Measurements from ENCODE around the gene PRRG1.
"Not testable (repeated sequence)": the region's sequence is repeated elsewhere in the genome, so short reads cannot be mapped to it uniquely, and the experiment has no call there.

The PRRG1 gene

DNA sequence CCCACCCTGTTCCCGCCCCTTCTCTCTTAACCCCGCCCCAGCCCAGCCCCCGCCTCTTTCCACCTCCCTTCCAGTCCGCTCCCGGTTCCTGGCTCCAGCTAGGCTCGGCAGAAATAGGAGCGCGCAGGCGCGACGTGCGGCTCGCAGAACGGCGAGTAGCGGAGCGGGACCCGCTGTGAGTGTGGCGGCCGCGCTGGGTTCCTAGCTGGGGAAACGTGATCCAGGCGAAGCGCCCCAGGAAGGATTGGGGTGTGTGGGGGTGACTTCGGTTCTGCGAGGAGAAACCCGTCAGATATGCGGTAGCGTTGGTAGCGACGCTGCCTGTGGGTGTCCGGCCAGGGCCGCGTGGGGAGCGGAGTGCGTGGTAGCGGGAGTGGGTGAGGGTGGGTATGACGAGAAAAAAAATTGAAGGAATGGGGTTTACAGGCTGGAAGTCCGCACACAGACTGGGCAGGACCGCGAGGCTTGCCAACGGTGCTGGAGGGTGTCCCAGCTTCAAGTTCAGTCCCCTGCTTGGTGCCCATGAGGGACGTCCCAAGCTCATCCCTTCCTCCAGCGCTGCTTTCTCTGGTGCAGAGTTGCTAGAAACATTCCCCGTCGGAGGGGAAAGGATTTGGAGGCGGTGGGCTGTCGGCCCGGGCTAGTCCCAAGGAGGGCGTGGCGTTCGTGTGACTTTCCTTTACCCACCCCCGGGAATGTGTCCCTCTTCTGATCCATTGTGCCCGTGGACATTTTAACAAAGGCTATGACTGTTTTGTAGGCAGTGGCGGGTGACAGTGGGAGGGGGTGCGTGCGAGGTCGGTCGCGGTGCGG is at the start of gene PRRG1:
PRRG1 (plus strand) TSS at position 144 of the 813 bp plus-strand sequence. CDS start 56,886 bp downstream, outside the sequence.
- DNase-seq: peak; percentile 81

DNA sequence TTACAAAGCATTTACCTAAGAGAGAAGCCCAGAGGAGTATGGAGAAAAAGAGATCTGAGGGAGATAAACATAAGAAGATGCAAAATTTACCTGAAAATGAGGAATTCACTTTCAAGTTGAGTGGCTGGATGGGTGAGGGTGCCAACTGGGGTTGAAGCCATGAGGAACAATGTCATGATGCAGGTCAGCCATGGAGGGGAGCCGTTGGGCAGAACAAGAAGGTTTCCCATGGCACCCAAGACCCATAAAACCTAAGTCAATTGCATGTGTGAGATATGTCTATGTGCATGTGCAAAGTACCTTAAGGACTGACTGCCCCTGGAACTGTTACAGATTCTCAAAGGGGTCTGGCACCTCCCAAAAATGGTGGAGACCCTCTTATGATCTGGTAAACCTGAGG is 46.6 kb upstream of the PRRG1 start:
- DNase-seq: peak; percentile 57

DNA sequence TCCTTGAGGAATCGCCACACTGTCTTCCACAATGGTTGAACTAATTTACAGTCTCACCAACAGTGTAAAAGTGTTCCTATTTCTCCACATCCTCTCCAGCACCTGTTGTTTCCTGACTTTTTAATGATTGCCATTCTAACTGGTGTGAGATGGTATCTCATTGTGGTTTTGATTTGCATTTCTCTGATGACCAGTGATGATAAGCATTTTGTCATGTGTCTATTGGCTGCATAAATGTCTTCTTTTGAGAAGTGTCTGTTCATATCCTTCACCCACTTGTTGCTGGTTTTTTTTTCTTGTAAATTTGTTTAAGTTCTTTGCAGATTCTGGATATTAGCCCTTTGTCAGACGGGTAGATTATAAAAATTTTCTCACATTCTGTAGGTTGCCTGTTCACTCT is 43.9 kb upstream of the PRRG1 start:
- DNase-seq: not testable (repeated sequence)

DNA sequence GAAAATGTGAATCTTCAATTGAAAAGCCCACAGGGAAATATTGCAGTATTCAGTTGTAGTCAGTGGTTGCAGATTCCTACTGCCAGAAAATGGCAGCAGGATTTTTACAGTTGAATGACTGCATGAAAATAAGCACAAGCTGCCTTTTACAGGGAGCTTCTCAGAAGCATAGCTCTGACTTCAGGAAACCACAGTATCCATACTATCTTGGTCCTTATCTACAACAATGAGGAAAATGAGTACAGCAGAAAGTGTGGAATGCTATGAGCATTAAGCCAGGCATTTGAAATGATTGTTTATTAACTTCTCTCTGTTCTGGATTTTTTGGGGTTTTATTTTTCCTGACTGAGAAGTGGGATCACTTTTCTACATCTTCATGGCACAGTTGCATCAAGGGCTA is 34.6 kb upstream of the PRRG1 start:
- no peak for DNase-seq

DNA sequence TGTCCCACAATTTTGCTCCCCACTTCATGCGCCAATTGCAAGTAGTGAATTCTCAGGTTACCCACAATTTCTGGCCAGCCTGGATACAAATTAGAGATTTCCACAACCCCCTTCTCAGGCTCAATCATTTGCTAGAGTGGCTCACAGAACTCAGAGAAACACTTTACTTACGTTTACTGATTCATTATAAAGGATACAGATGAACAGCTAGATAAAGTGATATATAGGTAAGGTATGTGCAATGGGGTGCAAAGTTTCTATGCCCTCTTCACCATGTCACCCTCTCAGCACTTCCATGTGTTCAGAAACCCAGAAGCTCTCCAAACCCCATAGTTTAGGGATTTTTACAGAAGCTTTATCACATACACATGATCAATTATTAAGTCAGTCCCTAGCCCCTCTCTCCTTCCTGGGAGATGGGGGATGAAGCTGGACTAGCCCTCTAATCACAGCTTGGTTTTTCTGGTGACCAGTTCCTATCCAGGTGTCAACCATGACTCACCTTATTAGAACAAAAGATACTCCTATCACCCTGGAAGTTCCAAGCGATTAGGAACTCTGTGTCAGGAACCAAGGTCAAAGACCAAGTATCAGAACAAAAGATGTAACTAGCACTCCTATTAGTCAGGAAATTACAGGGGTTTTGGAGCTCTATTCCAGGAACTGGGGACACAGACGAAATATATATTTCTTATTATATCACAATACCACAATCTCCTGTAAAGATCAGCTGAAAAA is 33.5 kb upstream of the PRRG1 start:
- DNase-seq: no peak

DNA sequence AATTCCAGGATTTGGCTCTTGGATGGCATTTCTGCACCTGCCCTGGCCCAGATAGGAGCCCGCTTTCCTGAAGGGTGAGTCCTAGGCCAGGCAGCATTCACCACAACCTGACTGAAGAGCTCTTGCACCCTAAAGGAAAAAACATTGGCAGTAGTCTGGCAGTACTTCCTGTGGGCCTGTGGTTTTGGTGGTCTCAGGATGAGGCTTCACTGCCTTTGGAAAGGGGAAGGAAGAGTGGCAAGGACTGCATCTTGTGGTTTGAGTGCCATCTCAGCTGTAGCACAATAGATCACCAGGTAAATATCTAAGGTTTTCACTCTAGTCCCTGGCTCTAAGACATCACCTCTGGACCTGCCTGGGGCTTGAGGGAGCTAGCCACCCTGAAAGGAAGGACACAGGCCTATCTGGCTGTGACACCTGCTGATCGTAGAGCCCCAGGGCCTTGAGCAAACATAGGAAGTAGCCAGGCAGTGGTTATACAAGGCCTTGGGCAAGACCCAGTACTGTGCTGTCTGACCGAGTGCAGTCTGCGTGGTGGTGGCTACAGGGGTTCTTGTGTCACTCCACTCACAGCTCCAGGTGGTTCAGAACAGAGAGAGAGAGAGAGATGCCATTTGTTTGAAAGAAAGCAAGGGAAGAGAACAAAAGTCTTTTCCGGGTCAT is 28.5 kb upstream of the PRRG1 start:
- DNase-seq: no peak

DNA sequence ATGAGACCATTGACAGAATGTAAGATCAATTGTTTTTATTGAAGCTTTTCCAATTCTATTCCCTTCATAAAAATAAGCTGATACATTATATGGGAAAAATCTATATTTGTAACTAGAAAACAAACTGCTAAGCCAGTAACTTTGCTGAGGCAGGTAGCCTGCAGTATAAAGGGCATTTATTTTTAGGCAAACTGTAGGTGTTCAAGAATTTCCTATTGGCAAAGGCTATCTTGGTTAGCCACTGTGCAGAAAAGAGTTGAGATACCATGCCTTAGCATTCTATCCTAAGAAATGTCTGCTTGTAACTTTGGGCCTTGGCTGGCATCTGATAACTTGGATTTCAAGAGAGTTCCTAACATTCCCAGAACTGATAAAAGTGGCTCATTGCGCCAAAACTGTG is 18.5 kb upstream of the PRRG1 start:
- no peak for DNase-seq

DNA sequence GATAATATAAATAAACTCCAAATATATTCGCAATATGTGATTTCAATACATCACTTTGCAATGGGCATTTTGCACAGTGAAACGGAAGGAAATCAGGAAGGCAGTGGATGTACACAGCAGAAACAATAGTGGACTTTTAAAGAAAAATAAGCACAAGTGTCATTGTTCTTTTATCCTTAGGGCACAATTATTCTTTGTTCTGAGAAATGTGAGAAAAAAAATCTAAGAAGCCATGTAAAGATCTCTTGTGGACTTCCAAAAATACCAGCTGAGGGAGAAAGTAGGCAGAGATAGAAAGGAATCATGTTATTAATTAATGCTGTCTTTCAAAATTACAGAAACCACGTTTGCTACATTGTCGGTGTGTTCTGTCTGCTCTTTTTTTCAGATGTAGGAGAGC is 17.6 kb upstream of the PRRG1 start:
- no peak for DNase-seq

DNA sequence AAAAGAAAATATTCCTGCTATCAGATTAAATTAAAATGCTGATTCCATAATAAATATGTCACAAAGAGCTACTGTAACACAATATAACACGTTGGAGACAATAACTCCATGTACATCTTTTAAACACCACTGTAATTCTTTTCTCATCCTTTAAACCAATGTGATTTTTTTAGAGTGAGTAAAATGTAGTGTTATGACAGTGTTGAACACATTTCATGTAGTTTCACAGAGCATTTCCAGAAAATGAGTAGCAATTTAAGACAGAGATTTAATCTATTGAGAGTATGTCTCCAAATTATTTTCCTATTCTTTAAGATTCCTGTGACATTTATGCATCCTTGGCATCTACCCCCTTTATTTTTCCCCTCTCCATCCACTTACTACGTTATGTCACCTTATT is 17.1 kb upstream of the PRRG1 start:
- no peak for DNase-seq

DNA sequence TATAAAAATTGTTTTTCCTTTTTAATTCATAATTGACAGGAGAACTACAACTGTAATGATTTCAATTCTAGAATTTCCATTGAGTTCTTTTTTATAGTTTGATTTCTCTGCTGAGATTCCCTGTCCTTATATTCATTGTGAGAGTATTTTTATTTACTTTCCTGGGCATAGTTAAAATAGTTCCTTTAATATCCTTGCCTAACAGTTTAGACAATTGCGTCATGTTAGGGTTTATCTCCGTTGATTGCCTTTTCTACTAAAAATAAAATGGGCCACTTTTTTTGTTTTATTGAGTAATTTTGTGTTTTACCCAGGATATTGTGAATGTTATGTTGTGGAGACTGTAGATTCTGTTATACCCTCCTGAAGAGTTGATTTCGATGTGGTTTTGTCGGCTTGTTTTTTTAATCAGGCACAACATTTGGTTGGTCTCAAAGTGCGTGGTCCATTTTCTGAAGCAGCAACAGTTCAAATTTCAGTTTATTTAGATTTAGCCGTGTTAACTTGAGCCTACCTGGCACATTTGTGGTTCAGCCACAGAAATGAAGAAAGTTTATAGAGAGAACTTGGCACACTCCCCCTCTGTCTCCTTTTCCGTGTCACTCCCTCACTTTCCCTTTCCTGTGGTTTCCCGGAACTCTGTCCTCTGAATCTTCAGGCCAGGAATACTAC is 16.0 kb upstream of the PRRG1 start:
- DNase-seq: peak; percentile 16

DNA sequence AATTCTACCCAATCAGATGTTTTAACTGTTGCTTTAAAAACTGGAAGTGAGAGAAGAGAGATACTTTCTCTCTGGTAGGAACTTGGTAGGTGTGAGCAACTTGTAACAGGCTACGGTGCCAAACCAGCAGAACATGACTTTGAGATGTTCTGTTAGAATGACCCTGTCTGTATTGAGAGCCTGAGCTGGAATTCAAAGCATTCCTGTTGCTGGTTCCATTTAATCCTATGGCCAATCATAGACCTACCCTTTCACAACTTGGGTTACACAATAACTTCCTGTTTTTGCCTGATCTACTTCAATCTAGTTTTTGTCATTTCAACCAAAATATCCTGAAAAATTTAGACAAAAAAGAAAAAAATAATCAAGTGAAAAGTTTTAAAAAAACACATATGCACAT is 1.7 kb upstream of the PRRG1 start:
- DNase-seq: peak; percentile 62

DNA sequence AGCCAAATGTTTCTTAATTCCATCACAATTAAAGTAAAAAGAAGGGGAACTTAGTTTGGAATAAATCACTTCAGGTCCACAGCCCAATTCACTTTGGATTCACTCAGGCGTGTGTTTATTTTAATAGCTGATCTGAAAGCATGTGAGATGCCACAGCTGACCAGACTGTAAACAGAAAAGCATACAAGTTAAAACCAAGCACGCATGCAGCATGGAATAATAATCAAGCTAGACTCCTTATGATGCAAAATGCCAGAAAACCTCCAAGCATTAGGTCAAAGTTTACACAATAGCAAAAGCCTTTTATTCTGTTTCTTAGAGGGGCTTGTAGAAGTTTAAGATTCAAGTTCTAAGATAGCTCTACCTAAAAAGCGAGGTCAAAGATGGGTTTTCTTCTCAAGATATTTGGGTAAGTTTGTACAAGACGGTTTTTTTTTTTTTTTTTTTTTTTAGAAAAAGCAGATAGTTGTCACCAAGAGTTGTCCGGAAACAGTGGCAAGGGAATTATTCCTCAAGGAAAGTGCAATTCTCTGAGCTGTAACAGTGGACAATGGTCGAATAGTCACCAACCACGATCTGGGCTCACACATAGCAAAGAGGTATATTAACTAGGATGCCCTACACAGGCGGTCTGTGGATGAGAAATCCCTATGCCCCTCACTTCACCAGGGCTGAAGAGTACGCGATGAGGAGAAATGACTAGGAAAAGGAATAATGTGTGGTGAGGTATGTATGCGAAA is 763 bp upstream of the PRRG1 start:
- DNase-seq: no peak

DNA sequence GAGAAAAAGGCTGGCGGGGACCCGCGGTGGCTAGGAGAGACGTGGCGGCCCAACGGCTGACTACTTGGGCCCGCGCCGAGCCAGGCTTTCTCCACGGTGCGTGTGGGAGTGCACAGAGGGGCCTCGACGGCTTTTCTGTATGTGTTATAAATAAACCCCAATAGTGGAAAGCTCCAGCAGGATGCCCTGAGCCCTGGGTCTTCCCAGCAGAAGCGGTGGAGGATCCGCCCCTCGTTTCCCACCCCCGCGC is 268 bp upstream of the PRRG1 start:
- no peak for DNase-seq

DNA sequence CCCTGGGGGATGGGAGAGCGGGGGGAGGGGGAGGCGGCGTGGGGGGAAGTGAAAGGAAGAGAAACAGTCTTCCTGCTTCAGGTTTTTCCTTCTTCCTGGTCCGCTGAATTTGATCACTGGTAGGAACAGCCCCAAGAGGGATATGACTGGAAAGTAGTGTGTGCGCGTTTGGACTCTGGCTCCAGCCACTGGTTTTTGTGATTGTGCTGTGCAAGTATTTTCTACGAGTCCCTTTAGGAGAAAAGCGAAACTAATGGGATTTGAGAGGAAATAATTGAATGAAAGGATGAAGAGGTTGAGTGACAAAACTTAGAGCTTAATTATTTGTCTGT is 836 bp downstream of the PRRG1 start:
- DNase-seq: peak; percentile 63

DNA sequence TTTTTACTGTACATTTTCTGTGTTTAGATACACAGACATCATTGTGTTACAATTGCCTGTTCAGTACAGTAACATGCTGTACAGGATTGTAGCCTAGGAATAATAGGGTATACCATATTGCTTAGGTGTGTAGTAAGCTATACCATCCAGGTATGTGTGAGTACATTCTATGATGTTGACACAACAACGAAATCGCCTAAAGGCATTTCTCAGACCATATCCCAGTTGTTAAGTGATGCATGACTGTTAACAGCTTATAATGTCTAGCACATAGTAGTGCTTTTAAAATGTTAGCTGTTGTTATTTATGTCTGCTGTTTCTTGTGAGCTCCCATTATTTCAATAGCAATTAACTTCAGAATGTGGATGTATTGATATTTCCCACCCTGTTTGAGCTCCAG is 4.5 kb downstream of the PRRG1 start:
- no peak for DNase-seq

DNA sequence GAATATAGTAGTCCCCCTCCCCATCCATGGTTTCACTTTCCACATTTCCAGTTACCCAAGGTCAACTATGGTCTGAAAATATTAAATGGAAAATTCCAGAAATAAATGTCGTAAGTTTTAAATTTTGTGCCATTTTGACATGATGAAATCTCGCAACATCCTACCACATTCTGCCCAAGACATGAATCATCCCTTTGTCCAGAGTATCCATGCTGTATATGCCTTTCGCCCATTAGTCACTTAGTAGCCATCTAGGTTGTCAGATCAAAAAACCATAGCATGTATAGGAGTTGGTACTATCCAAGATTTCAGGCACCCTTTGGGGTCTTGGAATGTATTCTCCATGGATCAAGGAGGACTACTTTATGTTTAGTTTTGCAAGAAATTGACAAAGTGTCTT is 8.3 kb downstream of the PRRG1 start:
- no peak for DNase-seq

DNA sequence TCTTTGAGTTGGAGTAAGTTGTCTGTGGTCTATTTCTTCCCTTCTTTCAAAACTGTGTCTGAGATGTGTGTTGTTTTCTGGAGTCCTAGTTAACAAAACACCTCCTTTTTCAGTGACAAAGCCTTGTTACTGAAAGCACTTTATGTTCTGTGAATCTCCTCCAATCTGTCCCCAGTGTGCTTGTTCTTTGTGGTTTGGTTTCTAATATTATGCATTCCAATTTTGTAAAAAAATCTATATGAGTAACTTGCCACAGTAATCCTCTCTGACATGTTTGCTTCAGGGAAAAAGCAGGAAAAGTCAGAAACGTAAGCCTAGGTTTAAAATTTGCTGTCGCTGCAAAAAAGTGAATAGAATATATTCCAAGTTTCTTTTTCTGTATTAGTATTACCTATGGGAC is 12.4 kb downstream of the PRRG1 start:
- DNase-seq: no peak

DNA sequence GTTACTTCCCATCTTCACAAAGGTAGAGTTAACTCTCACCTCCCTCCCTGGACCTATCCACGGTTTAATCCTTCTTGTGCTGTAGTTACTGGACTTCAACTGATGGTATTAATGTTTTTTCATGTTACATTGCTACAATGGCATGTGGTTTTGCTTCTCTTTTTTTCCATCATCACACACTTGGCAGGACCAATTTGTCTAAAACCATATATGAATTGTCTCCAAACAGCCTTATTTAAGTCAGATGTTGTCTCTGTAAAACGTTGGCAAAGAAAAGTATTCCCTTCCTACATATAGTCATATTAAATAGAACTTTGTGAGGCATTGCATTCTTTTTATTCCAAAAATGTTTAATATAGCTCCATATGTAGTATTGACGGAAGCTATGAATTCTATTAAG is 15.5 kb downstream of the PRRG1 start:
- DNase-seq: no peak

DNA sequence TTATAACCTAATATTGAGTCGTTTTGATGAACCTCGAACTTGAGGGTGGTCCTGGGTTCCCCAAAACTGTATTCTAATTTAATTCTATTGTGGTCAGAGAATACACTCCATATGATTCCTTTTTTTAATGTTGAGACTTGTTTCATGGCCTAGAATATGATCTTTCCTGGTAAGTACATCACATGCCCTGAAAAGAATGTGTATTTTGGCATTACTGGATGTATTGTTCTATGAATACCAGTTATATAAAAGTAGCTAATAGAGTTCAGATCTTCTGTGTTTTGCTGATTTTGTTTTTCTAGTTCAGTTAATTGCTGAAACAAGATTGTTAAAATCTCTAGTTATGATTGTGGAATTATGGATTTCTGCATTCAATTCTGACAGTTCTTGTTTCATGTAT is 18.8 kb downstream of the PRRG1 start:
- no peak for DNase-seq

DNA sequence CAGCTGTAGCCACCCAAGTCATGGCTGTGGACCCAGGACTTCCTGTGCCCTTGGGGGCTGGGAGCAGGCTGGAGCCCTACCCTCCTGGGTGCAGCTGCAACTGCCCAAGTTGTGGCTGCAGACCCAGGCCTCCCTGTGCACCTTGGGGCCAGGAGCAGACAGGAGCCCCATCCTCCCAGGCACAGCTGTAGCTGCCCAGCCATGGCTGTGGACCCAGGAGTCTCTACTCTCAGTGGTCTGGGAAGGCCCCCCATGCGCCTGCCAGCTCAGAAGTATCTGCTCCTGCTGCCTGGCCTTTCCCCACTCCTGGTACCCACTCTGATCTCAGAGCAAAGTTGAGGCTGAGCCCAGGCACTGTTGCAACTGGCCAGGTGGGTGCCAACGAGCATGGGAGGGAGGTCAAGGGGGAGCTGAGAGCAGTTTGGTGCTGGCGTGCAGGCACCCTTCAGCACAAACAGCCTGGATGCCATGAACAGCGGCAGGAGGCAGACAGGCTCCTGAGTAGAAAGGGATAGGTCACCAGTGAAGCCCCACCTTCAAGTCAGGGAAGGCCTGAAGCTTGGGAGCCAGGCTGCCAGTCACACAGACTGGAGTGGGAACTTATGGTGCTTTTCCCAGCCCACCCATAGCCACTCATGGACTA is 21.5 kb downstream of the PRRG1 start:
- DNase-seq: no peak

DNA sequence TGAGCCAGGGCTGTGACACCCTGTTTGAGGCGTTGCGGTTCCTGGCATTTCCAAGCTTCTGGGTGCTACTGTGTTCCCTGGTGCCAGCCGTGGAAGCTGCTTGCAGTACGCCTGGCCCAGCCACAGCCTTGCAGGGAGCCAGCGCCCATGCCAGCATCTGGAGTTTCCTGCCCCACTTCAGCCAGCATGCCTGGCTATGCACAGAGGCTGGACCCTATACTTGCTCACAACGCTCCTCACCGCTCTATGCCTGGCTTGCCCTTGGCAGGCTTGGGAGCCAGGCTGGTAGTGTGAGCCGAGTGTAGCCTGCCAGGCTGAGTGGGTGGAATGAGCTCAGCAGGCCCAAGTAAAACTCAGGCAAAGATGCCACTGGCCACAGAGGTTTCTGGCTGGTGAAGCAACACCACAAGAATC is 22.4 kb downstream of the PRRG1 start:
- DNase-seq: no peak

DNA sequence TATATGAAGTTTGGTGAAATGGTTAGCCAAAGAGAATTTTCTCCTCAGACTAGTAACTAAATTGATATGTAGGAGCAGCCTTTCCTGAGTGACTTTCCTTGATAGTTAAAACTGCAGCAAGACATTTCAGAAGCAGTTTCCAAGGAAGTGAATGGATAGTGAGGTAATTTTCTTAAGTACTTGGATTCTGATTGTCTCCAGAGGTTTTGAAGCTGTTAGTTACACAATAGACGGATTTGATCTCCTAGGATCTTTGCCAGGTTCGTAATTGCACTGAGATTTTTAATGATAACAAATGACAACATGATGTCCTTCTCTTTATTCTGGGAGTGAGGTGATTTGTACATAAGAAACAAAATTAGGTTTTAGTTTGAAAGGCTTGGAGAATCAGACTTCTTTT is 29.2 kb downstream of the PRRG1 start:
- no peak for DNase-seq

DNA sequence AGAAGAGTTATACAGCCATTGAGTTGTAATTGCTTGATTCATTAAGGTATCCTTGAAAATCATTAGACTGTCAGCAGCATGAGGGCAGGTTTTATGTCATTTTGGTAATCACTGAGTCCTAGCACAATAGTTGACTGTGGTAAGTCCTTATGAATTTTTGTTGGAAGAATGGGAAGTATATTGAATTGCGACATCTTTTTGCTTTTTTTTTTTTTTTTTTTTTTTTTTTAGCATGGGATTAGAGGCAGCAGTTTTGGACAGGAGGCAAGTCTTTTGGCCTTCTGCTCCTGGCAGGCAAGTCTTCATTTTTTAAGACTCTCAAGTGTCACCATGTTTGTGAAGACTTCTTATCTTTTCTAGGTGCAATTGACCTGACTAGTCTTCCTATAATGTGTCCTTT is 29.7 kb downstream of the PRRG1 start:
- DNase-seq: no peak

Measured in OCI-M1 (cell line).